GM18505 (cell line): ENCODE measurements around the gene SPEM3.

Source experiments
- ATAC-seq: cut with Tn5 transposase; IDR thresholded peaks from one replicate; pipeline ENCODE4 v1.9.1; 2021; ENCODE audit not compliant: unreplicated experiment
- POLR2A ChIP-seq: IDR thresholded peaks from 4 replicates; pipeline ENCODE4 v1.6.1; 2011; ENCODE audit warnings: borderline replicate concordance; ENCODE audit not compliant: insufficient read depth, insufficient read length; ENCODE audit errors: extremely low read depth

The SPEM3 gene

GRCh38 chr17:7436556-7437368 is 8.1 kb downstream of the SPEM3 start:
- no peak for ATAC-seq
- TF ChIP-seq POLR2A: no peak

GRCh38 chr17:7437369-7437863 is 8.8 kb downstream of the SPEM3 start:
- no peak for TF ChIP-seq POLR2A
- no peak for ATAC-seq

- no peak for TF ChIP-seq POLR2A
- no peak for ATAC-seq
Measured at GRCh38 chr17:7437950-7438614, 9.4 kb downstream of the SPEM3 start.

GRCh38 chr17:7438656-7439460 is 10.2 kb downstream of the SPEM3 start:
- ATAC-seq: no peak
- no peak for TF ChIP-seq POLR2A

- no peak for ATAC-seq
- no peak for TF ChIP-seq POLR2A
Measured at GRCh38 chr17:7439462-7440112, 10.9 kb downstream of the SPEM3 start, which contains the start of gene FGF11. FGF11 (plus strand) TSS chr17:7439512; CDS start chr17:7439621, 109 bp downstream.

GRCh38 chr17:7440113-7440833 is 11.6 kb downstream of the SPEM3 start:
- no peak for TF ChIP-seq POLR2A
- ATAC-seq: no peak

- TF ChIP-seq POLR2A: no peak
- no peak for ATAC-seq
Measured at GRCh38 chr17:7440834-7441195, 12.2 kb downstream of the SPEM3 start.

- no peak for TF ChIP-seq POLR2A
- no peak for ATAC-seq
Measured at GRCh38 chr17:7441266-7441665, 12.6 kb downstream of the SPEM3 start.

- no peak for TF ChIP-seq POLR2A
- ATAC-seq: no peak
Measured at GRCh38 chr17:7442142-7442541, 13.5 kb downstream of the SPEM3 start.

GRCh38 chr17:7443499-7444485 is 15.1 kb downstream of the SPEM3 start:
- ATAC-seq: no peak
- no peak for TF ChIP-seq POLR2A
